Progenitor cell of endocrine pancreas (in vitro differentiated cells): ENCODE measurements around the gene CEP128. TPM values are rescaled to one million over a fixed set of nuclear protein-coding genes. Genes with fewer than 3 reads are reported as not detected.

ENCODE experiments used
- DNase-seq: peaks from one replicate; pipeline ENCODE4 v3.0.0; 2021; ENCODE audit warnings: low spot score; ENCODE audit not compliant: unreplicated experiment
- H3K27ac Mint-ChIP-seq: 2 replicates; pipeline ENCODE4 v1.8.0; 2021; ENCODE audit warnings: mild to moderate bottlenecking, moderate library complexity, mixed read lengths
- H3K27me3 Mint-ChIP-seq: 2 replicates; pipeline ENCODE4 v1.8.0; 2021; ENCODE audit warnings: mixed read lengths
- H3K36me3 Mint-ChIP-seq: 2 replicates; pipeline ENCODE4 v1.8.0; 2022; ENCODE audit warnings: mixed read lengths; ENCODE audit not compliant: insufficient read depth
- H3K4me1 Mint-ChIP-seq: 2 replicates; pipeline ENCODE4 v1.8.0; 2021; ENCODE audit warnings: low read depth, mixed read lengths
- H3K4me3 Mint-ChIP-seq: 2 replicates; pipeline ENCODE4 v1.8.0; 2021; ENCODE audit warnings: low read depth, mild to moderate bottlenecking, moderate library complexity, mixed read lengths
- H3K9me3 Mint-ChIP-seq: 2 replicates; pipeline ENCODE4 v1.8.0; 2021; ENCODE audit warnings: low read depth, mixed read lengths
- total RNA-seq: library from RNA; stranded (reverse); gene quantifications from 2 replicates; pipeline ENCODE4 v1.2.1, GENCODE V29; 2021
- TF ChIP-seq, protein P1 (sequence below): fragments of 200-600 bp; sonication (generic); IDR thresholded peaks from one replicate; pipeline ENCODE4 v1.5.0; 2021; ENCODE audit warnings: antibody characterized with exemption, mild to moderate bottlenecking; ENCODE audit not compliant: unreplicated experiment

CEP128 gene
- total RNA-seq, 1 donor from 2014 or later = 15.9 TPM

DNA sequence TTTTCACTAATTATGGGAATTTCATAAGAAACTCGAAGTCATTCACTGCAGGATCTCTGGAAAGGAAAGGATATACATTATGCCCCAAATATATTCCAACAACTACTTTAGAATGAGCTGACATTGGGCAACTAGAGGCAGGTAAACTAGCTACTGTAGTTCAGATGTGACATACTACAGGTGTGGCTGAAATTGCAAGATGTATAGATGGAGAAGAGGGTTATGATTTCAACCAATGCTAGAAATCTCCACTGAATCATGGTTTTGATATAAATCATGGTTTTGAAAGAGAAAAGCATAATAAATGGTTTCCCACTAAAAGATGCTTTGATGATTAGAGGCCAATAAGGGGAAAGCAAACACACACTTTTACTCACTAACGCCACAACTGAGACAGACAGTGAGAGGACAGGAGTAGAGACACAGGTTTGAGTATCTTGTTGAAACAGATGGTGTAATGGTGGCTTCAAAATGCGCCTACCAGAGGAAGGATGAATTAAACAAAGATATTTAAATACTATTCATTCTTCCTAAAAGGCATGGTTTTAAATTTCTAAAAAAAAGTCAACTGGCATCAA lies 434.2 kb downstream of the CEP128 start:
- Mint-ChIP-seq H3K4me1 (no peaks in the 10 kb centered on the region), H3K9me3 (peaks cover 17% of the 10 kb centered on the region), H3K4me3 (no peak overlapping the region), H3K27me3 (no peaks in the 10 kb centered on the region), H3K36me3 (peaks cover 7% of the 10 kb centered on the region), H3K27ac (no peak overlapping the region)
- TF ChIP-seq, protein P1, sequence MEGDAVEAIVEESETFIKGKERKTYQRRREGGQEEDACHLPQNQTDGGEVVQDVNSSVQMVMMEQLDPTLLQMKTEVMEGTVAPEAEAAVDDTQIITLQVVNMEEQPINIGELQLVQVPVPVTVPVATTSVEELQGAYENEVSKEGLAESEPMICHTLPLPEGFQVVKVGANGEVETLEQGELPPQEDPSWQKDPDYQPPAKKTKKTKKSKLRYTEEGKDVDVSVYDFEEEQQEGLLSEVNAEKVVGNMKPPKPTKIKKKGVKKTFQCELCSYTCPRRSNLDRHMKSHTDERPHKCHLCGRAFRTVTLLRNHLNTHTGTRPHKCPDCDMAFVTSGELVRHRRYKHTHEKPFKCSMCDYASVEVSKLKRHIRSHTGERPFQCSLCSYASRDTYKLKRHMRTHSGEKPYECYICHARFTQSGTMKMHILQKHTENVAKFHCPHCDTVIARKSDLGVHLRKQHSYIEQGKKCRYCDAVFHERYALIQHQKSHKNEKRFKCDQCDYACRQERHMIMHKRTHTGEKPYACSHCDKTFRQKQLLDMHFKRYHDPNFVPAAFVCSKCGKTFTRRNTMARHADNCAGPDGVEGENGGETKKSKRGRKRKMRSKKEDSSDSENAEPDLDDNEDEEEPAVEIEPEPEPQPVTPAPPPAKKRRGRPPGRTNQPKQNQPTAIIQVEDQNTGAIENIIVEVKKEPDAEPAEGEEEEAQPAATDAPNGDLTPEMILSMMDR = no peak
- DNase-seq = no peak

DNA sequence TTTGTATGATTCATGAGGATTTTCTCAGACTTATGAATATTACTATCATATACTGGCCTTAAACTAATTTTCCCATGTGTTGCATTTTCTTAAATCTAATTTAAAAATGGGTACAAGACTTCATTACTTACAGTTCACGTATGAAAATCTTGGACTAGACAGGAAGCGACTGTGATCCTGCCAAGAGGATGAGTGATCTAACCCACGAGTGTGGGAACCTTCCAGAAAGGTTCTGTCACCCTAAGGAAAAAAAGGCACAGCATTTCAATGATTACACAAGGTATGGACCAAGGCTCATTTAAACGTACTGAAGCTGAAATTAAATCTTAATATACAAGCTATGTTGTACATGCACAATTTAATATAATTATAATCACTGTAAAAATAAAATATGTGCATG lies 436.8 kb downstream of the CEP128 start:
- Mint-ChIP-seq H3K4me1 (no peaks in the 10 kb centered on the region), H3K4me3 (no peak overlapping the region), H3K9me3 (peaks cover under 1% of the 10 kb centered on the region), H3K27me3 (no peaks in the 10 kb centered on the region), H3K27ac (no peak overlapping the region), H3K36me3 (peaks cover 3% of the 10 kb centered on the region)
- TF ChIP-seq, protein P1 = no peak
- no peak for DNase-seq

DNA sequence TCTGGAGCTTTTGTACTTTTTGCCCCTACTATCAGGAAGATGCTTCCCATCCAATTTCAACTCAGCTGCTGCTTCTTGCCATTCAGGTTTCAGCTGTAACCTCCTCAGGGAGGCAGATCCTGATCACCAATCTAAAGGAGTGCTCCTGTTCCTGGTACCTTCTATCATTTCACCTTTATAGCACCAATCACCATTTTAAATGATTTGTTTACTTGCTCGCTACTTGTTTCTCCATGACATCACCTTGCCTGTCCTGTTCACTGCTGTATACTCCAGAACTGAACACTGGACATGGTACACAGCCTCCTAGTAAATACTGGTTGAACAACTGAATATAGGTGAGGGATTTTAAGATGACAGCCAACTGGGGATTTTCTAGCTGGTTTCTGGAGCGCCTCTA lies 443.0 kb downstream of the CEP128 start:
- H3K27me3 Mint-ChIP-seq = peaks cover 2% of the 10 kb centered on the region
- TF ChIP-seq, protein P1 = no peak
- no peak overlapping the region for H3K27ac Mint-ChIP-seq
- no peak for DNase-seq
- no peaks in the 10 kb centered on the region for H3K4me1 Mint-ChIP-seq
- H3K9me3 Mint-ChIP-seq = no peaks in the 10 kb centered on the region
- H3K36me3 Mint-ChIP-seq = no peaks in the 10 kb centered on the region
- no peak overlapping the region for H3K4me3 Mint-ChIP-seq

DNA sequence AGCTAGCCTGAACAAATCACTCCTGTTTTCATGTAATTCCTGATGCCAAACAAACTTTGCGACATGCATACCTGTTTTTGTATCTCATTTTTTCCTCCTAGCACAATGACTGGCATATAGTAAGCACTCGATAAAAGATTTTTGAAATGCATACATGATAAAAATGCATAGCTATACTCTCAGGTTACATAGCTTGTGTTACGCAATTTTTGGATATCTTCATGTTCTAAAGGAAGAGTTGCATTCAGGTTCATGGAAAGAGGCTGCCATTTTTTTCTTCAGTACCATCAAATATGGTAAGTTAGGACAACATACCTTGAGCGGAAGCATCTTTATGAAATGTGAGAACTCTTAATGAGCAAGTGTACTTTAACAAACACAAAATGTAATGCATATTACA lies 445.4 kb downstream of the CEP128 start:
- TF ChIP-seq, protein P1 = no peak
- Mint-ChIP-seq H3K9me3 (no peaks in the 10 kb centered on the region), H3K27ac (no peak overlapping the region), H3K36me3 (no peaks in the 10 kb centered on the region), H3K4me1 (no peaks in the 10 kb centered on the region), H3K27me3 (peaks cover 5% of the 10 kb centered on the region), H3K4me3 (no peak overlapping the region)
- DNase-seq = no peak

DNA sequence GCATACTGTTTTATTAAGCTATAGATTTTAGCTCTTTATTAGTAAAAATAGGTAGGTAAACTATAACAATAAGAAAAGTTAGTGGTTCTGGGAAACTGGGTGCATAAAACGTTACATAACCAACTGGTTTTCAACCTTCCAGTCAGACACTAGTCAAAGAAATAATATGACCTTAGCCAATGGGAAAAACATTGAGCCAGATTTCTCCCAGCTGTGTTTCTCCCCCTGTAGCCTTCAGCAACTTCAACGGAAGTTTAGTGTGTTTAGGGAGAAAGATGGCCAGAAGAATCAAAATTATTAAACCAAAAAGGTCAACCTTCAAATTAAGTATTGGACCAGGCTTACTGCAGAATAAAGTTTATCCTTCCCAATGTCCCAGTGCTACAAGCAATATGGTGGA lies 446.8 kb downstream of the CEP128 start:
- Mint-ChIP-seq H3K27ac (no peak overlapping the region), H3K4me3 (no peak overlapping the region), H3K4me1 (no peaks in the 10 kb centered on the region), H3K9me3 (no peaks in the 10 kb centered on the region), H3K27me3 (peaks cover 8% of the 10 kb centered on the region), H3K36me3 (no peaks in the 10 kb centered on the region)
- TF ChIP-seq, protein P1 = no peak
- DNase-seq = no peak
